ENCODE data around the gene TMEM178B. TPM values are rescaled to one million over a fixed set of nuclear protein-coding genes. Genes with fewer than 3 reads are reported as not detected.

TMEM178B gene
- total and polyA plus RNA-seq, 2 experiments from 2014 or later = 0.24 to 0.30 TPM

GRCh38 chr7:141463986-141464385 lies 390.1 kb downstream of the TMEM178B start:
- Histone ChIP-seq H3K4me2 (no peak overlapping the region), H4K20me1 (ENCODE audit: insufficient read depth, poor library complexity, severe bottlenecking) (no peaks in the 10 kb centered on the region), H3K9me2 (replicated peaks; ENCODE audit: insufficient read depth) (no peaks in the 10 kb centered on the region), H3K4me3 (no peak overlapping the region), H3K79me2 (no peaks in the 10 kb centered on the region), H3K9me3 (ENCODE audit: low read depth) (no peaks in the 10 kb centered on the region), H3K27ac (no peak overlapping the region), H3K4me1 (ENCODE audit: insufficient read depth) (peaks cover 4% of the 10 kb centered on the region), H2AFZ (no peak overlapping the region), H3K36me3 (replicated peaks; ENCODE audit: insufficient read depth, low read depth) (no peaks in the 10 kb centered on the region), H3K27me3 (no peaks in the 10 kb centered on the region)
- WGBS (ENCODE audit: low lambda C conversion rate, missing lambda C conversion rate) = 88% methylated on average over 8 of the region's 8 CpGs
- TF ChIP-seq CTCF (IDR thresholded peaks at IDR 0.05; ENCODE audit: poor library complexity) (no peak), EZH2phosphoT487 (IDR thresholded peaks at IDR 0.05; ENCODE audit: low read depth, severe bottlenecking, unreplicated experiment) (no peak), EZH2 (IDR thresholded peaks at IDR 0.05; ENCODE audit: borderline replicate concordance) (no peak)
- no peak for DNase-seq (ENCODE audit: low spot score)

DNA sequence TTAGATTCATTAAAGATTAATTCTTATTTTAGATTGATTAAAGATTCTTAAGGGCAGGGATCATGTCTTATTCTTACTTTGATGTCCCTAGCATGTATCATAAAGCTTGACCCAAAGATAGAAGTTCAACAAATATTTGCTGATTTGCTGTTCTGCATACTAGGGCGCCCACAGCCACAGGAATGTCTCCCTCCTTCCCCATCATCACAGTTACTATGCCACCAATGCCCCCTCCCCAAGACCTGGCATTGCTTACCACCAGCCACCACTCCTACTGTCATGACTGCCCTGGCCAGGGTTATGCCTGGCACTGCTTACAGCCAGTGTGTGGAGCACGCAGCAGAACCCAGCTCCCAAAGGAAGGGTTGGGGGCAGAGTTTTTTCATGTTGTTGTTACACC lies 390.7 kb downstream of the TMEM178B start:
- H3K4me2 ChIP-seq = no peak overlapping the region
- no peaks in the 10 kb centered on the region for H3K36me3 ChIP-seq (replicated peaks; ENCODE audit: insufficient read depth, low read depth)
- no peaks in the 10 kb centered on the region for H3K9me2 ChIP-seq (replicated peaks; ENCODE audit: insufficient read depth)
- no peak overlapping the region for H3K27ac ChIP-seq
- H3K4me1 ChIP-seq (ENCODE audit: insufficient read depth) = peaks cover 4% of the 10 kb centered on the region
- no peaks in the 10 kb centered on the region for H3K27me3 ChIP-seq
- no peak overlapping the region for H2AFZ ChIP-seq
- TF ChIP-seq CTCF (IDR thresholded peaks at IDR 0.05; ENCODE audit: poor library complexity) = no peak
- TF ChIP-seq EZH2 (IDR thresholded peaks at IDR 0.05; ENCODE audit: borderline replicate concordance) = no peak
- TF ChIP-seq EZH2phosphoT487 (IDR thresholded peaks at IDR 0.05; ENCODE audit: low read depth, severe bottlenecking, unreplicated experiment) = no peak
- H3K9me3 ChIP-seq (ENCODE audit: low read depth) = no peaks in the 10 kb centered on the region
- H3K79me2 ChIP-seq = no peaks in the 10 kb centered on the region
- WGBS (ENCODE audit: low lambda C conversion rate, missing lambda C conversion rate) = 90% methylated on average over 2 of the region's 2 CpGs
- no peak for DNase-seq (ENCODE audit: low spot score)
- H3K4me3 ChIP-seq = no peak overlapping the region
- H4K20me1 ChIP-seq (ENCODE audit: insufficient read depth, poor library complexity, severe bottlenecking) = no peaks in the 10 kb centered on the region

GRCh38 chr7:141466151-141466904 lies 392.5 kb downstream of the TMEM178B start:
- DNase-seq (ENCODE audit: low spot score) = no peak

More at GRCh38 chr7:141466151-141466904, 392.5 kb downstream of the TMEM178B start:
- no peak overlapping the region for H2AFZ ChIP-seq
- H3K27ac ChIP-seq = no peak overlapping the region
- H3K4me2 ChIP-seq = no peak overlapping the region
- WGBS (ENCODE audit: low lambda C conversion rate, missing lambda C conversion rate) = 85% methylated on average over 4 of the region's 4 CpGs
- no peak for TF ChIP-seq EZH2phosphoT487 (IDR thresholded peaks at IDR 0.05; ENCODE audit: low read depth, severe bottlenecking, unreplicated experiment)
- TF ChIP-seq EZH2 (IDR thresholded peaks at IDR 0.05; ENCODE audit: borderline replicate concordance) = no peak
- no peak for TF ChIP-seq CTCF (IDR thresholded peaks at IDR 0.05; ENCODE audit: poor library complexity)
- no peaks in the 10 kb centered on the region for H3K36me3 ChIP-seq (replicated peaks; ENCODE audit: insufficient read depth, low read depth)
- H3K9me2 ChIP-seq (replicated peaks; ENCODE audit: insufficient read depth) = no peaks in the 10 kb centered on the region
- no peak overlapping the region for H3K4me3 ChIP-seq
- H3K27me3 ChIP-seq = no peaks in the 10 kb centered on the region
- peaks cover under 1% of the 10 kb centered on the region for H3K4me1 ChIP-seq (ENCODE audit: insufficient read depth)
- no peaks in the 10 kb centered on the region for H3K79me2 ChIP-seq
- no peaks in the 10 kb centered on the region for H3K9me3 ChIP-seq (ENCODE audit: low read depth)
- no peaks in the 10 kb centered on the region for H4K20me1 ChIP-seq (ENCODE audit: insufficient read depth, poor library complexity, severe bottlenecking)
